22Rv1 (cell line): Measurements from ENCODE around the gene HBA2.

Source experiments
- CTCF ChIP-seq: fragments of 450-650 bp; IDR thresholded peaks from 2 replicates; pipeline ENCODE4 v1.5.1; 2017; ENCODE audit warnings: mild to moderate bottlenecking
- ZFX ChIP-seq: fragments of 450-650 bp; IDR thresholded peaks from 2 replicates; pipeline ENCODE4 v1.6.1; 2017; ENCODE audit warnings: antibody characterized with exemption, borderline replicate concordance

- TF ChIP-seq CTCF, result no peak
- TF ChIP-seq ZFX, result no peak
Measured at GRCh38 chr16:192686-193085, 20.0 kb downstream of the HBA2 start.
